ENCODE results near the gene UBE2QL1. TPM values are rescaled to one million over a fixed set of nuclear protein-coding genes. Genes with fewer than 3 reads are reported as not detected.

Gene UBE2QL1
- total RNA-seq, 1 donor from 2014 or later = 2.9 TPM

- no peak for DNase-seq (ENCODE audit: low spot score, unreplicated experiment)
- Mint-ChIP-seq H3K4me3 (ENCODE audit: low read depth) (no peak overlapping the region), H3K9me3 (ENCODE audit: low read depth) (peaks cover 7% of the 10 kb centered on the region), H3K4me1 (ENCODE audit: low read depth) (peaks cover 22% of the 10 kb centered on the region), H3K36me3 (ENCODE audit: insufficient read depth) (no peaks in the 10 kb centered on the region), H3K27me3 (no peaks in the 10 kb centered on the region), H3K27ac (no peak overlapping the region)
- TF ChIP-seq CTCF (IDR thresholded peaks at IDR 0.05; ENCODE audit: unreplicated experiment) = no peak
These were observed 54.7 kb downstream of the UBE2QL1 start for GRCh38 chr5:6503342-6503741.

GRCh38 chr5:6504677-6505415, 56.2 kb downstream of the UBE2QL1 start:
- no peaks in the 10 kb centered on the region for H3K27me3 Mint-ChIP-seq
- peak overlapping the region; percentile 78 for H3K27ac Mint-ChIP-seq
- no peak overlapping the region for H3K4me3 Mint-ChIP-seq (ENCODE audit: low read depth)
- peaks cover 13% of the 10 kb centered on the region for H3K4me1 Mint-ChIP-seq (ENCODE audit: low read depth)
- no peak for DNase-seq (ENCODE audit: low spot score, unreplicated experiment)
- no peaks in the 10 kb centered on the region for H3K36me3 Mint-ChIP-seq (ENCODE audit: insufficient read depth)
- peaks cover 7% of the 10 kb centered on the region for H3K9me3 Mint-ChIP-seq (ENCODE audit: low read depth)
- no peak for TF ChIP-seq CTCF (IDR thresholded peaks at IDR 0.05; ENCODE audit: unreplicated experiment)

- Mint-ChIP-seq H3K36me3 (ENCODE audit: insufficient read depth) (no peaks in the 10 kb centered on the region), H3K9me3 (ENCODE audit: low read depth) (peaks cover 7% of the 10 kb centered on the region), H3K27me3 (no peaks in the 10 kb centered on the region), H3K4me1 (ENCODE audit: low read depth) (peaks cover 13% of the 10 kb centered on the region), H3K27ac (peak overlapping the region; percentile 78), H3K4me3 (ENCODE audit: low read depth) (no peak overlapping the region)
- DNase-seq (ENCODE audit: low spot score, unreplicated experiment) = no peak
- TF ChIP-seq CTCF (IDR thresholded peaks at IDR 0.05; ENCODE audit: unreplicated experiment) = no peak
These were observed 56.7 kb downstream of the UBE2QL1 start for GRCh38 chr5:6505416-6505755.

- Mint-ChIP-seq H3K4me3 (ENCODE audit: low read depth) (no peak overlapping the region), H3K9me3 (ENCODE audit: low read depth) (peaks cover 5% of the 10 kb centered on the region), H3K27ac (peak overlapping the region; percentile 83), H3K4me1 (ENCODE audit: low read depth) (peaks cover 13% of the 10 kb centered on the region), H3K27me3 (no peaks in the 10 kb centered on the region), H3K36me3 (ENCODE audit: insufficient read depth) (no peaks in the 10 kb centered on the region)
- DNase-seq (ENCODE audit: low spot score, unreplicated experiment) = no peak
- TF ChIP-seq CTCF (IDR thresholded peaks at IDR 0.05; ENCODE audit: unreplicated experiment) = no peak
These were observed 57.3 kb downstream of the UBE2QL1 start for GRCh38 chr5:6505783-6506557.

GRCh38 chr5:6506611-6507010, 58.0 kb downstream of the UBE2QL1 start:
- H3K4me1 Mint-ChIP-seq (ENCODE audit: low read depth) = peaks cover 13% of the 10 kb centered on the region
- H3K4me3 Mint-ChIP-seq (ENCODE audit: low read depth) = no peak overlapping the region
- no peak for DNase-seq (ENCODE audit: low spot score, unreplicated experiment)

More at GRCh38 chr5:6506611-6507010, 58.0 kb downstream of the UBE2QL1 start:
- Mint-ChIP-seq H3K27ac (no peak overlapping the region), H3K36me3 (ENCODE audit: insufficient read depth) (no peaks in the 10 kb centered on the region), H3K9me3 (ENCODE audit: low read depth) (peaks cover 4% of the 10 kb centered on the region), H3K27me3 (no peaks in the 10 kb centered on the region)
- TF ChIP-seq CTCF (IDR thresholded peaks at IDR 0.05; ENCODE audit: unreplicated experiment) = no peak

Data from progenitor cell of endocrine pancreas (in vitro differentiated cells).